Measurements from ENCODE around the gene HMX1.

DNA sequence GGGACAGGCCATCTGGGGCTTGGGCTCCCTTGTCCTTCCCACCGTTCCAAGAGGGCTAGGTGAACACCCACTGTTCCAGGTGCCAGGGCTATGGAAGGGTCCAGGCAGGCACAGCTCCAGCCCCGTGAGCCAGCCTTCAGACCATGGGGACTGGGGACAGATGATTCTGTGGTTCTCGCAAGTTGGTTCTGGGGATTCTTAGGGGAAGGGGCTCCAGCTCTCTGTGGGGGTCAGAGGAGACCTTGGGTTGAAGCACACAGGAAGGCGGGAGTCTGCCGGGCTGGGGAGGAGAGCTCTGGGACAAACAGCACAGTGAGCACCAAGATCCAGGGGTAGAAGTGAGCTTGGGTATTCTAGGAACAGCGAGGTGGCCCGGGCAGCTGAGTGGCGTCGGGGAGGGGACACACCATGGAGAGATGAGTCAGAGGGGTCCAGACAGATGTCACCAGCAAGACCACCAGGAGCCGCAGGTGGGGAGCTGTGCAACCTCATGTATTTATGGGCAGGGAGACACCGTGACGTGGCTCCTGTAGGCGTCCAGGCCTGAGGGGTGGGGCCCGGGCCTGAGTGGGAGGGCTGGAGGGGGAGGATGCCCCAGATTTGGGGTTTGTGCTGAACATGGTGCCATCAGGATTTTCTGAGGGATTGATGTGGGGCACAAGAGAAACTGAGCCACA lies 48.8 kb upstream of the HMX1 start:
- TF ChIP-seq CTCF (IDR thresholded peaks at IDR 0.05) = no peak
- TF ChIP-seq POLR2A (IDR thresholded peaks at IDR 0.05) = no peak
- TF ChIP-seq POLR2AphosphoS5 (IDR thresholded peaks at IDR 0.05) = no peak

All from breast epithelium (tissue), 3 donors.